H1 (cell line): Measurements from ENCODE around the gene SLC27A1.

Experiments used
- EP300 ChIP-seq, 2 experiments: IDR thresholded peaks; 1 replicate in 1 of 2; 2 replicates in 1 of 2; pipeline ENCODE4 v1.6.1; 2011 to 2012; ENCODE audit warnings: low read depth in 2 of 2, low read length in 2 of 2, mild to moderate bottlenecking in 2 of 2, borderline replicate concordance in 1 of 2, inconsistent platforms in 1 of 2, moderate library complexity in 1 of 2
- JUND ChIP-seq: IDR thresholded peaks from 2 replicates; pipeline ENCODE4 v1.6.1; 2011; ENCODE audit warnings: mild to moderate bottlenecking, improper control_type of control experiment, low read length
- TAF1 ChIP-seq: IDR thresholded peaks from 2 replicates; pipeline ENCODE4 v1.6.1; 2011; ENCODE audit warnings: mild to moderate bottlenecking, low read depth, low read length
- USF2 ChIP-seq: IDR thresholded peaks from 2 replicates; pipeline ENCODE4 v1.6.1; 2011; ENCODE audit warnings: low read length, improper control_type of control experiment
- ZNF274 ChIP-seq: IDR thresholded peaks from 2 replicates; pipeline ENCODE4 v1.7.0; 2012; ENCODE audit warnings: low read length, borderline replicate concordance; ENCODE audit errors: extremely low read depth
- TF ChIP-seq, protein P1 (sequence below), 3 experiments: IDR thresholded peaks; 1 replicate in 2 of 3; 2 replicates in 1 of 3; pipeline versions ENCODE4 v1.5.1 to v1.6.1; 2011; ENCODE audit warnings: low read length in 3 of 3, mild to moderate bottlenecking in 3 of 3, inconsistent platforms in 2 of 3, low read depth in 1 of 3, moderate library complexity in 1 of 3; ENCODE audit not compliant: insufficient read depth in 1 of 3; ENCODE audit errors: control extremely low read depth in 1 of 3

- no peak for TF ChIP-seq ZNF274
- TF ChIP-seq EP300 (IDR thresholded peaks at IDR 0.05; ENCODE audit: borderline replicate concordance in 1 of 2, low read depth in 2 of 2, low read length in 2 of 2) = no peak
- TF ChIP-seq USF2 = no peak
- no peak for TF ChIP-seq JUND
- TF ChIP-seq, protein P1, sequence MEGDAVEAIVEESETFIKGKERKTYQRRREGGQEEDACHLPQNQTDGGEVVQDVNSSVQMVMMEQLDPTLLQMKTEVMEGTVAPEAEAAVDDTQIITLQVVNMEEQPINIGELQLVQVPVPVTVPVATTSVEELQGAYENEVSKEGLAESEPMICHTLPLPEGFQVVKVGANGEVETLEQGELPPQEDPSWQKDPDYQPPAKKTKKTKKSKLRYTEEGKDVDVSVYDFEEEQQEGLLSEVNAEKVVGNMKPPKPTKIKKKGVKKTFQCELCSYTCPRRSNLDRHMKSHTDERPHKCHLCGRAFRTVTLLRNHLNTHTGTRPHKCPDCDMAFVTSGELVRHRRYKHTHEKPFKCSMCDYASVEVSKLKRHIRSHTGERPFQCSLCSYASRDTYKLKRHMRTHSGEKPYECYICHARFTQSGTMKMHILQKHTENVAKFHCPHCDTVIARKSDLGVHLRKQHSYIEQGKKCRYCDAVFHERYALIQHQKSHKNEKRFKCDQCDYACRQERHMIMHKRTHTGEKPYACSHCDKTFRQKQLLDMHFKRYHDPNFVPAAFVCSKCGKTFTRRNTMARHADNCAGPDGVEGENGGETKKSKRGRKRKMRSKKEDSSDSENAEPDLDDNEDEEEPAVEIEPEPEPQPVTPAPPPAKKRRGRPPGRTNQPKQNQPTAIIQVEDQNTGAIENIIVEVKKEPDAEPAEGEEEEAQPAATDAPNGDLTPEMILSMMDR (IDR thresholded peaks at IDR 0.05; ENCODE audit: control extremely low read depth in 1 of 3, insufficient read depth in 1 of 3, low read depth in 1 of 3, low read length in 3 of 3) = no peak
- no peak for TF ChIP-seq TAF1
Observed at GRCh38 chr19:17484520-17485185, 14.3 kb downstream of the SLC27A1 start.
